ENCODE measurements around the gene TRIM68.

TRIM68 gene, protein sequence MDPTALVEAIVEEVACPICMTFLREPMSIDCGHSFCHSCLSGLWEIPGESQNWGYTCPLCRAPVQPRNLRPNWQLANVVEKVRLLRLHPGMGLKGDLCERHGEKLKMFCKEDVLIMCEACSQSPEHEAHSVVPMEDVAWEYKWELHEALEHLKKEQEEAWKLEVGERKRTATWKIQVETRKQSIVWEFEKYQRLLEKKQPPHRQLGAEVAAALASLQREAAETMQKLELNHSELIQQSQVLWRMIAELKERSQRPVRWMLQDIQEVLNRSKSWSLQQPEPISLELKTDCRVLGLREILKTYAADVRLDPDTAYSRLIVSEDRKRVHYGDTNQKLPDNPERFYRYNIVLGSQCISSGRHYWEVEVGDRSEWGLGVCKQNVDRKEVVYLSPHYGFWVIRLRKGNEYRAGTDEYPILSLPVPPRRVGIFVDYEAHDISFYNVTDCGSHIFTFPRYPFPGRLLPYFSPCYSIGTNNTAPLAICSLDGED

DNA sequence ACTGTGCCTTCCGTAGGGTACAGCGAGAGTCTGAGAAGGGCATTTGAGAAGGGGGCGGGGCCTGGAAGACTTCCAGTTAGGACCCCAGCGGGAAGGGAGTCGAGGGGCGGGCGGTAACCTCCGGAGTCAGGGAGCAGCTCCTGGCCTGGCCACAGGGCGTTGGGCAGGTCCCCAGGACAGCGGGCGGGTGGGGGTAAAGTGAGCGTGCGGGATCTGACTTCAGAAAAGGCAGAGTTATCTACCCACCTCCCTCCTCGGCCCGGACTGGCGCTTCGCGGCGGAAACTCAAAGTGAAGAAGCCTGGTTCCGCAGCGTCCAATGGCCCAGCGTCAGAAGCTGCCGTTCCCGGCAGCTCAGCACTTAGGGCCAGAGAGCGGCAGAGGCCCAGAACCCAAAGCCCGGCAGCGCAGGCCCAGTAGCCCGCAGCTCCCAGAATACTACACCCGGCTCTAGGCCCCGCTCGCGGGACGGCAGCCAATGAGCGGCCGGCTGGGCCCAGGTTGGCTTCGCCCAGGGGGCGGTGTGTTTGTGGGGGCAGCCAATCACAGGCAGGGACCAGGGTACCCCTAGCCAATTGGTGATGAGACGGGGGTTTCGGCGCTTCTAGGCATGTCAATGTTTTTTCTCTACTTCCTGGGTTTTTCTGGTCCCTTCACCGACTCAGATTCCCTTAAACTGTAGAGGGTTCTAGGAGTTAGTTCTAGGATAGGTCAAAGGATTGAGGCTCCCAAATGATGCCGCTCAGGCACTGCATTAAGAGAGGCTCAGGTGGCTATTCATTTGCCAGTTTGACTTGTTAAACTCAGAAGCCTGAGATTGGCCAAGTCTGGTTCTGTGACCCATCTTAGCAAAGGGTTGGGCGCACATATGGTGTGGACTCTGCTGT, at the start of gene TRIM68:
TSS of gene TRIM68 (minus strand) at position 451 of the 886 bp plus-strand sequence. CDS start 2,727 bp downstream, outside the sequence.
- peak; percentile 98 for DNase-seq

DNA sequence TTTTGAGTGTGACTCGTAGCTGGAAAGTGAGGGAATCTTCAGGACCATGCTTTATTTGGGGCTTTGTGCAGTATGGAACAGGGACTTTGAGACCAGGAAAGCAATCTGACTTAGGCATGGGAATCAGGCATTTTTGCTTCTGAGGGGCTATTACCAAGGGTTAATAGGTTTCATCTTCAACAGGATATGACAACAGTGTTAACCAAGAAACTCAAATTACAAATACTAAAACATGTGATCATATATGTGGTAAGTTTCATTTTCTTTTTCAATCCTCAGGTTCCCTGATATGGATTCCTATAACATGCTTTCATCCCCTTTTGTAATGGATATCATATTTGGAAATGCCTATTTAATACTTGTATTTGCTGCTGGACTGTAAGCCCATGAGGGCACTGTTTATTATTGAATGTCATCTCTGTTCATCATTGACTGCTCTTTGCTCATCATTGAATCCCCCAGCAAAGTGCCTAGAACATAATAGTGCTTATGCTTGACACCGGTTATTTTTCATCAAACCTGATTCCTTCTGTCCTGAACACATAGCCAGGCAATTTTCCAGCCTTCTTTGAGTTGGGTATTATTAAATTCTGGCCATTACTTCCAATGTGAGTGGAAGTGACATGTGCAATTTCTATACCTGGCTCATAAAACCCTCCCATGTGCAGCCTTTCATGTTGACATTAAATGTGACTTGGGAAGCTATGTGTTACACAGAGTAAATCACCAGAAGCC, 46.8 kb upstream of the TRIM68 start:
- DNase-seq, result no peak

DNA sequence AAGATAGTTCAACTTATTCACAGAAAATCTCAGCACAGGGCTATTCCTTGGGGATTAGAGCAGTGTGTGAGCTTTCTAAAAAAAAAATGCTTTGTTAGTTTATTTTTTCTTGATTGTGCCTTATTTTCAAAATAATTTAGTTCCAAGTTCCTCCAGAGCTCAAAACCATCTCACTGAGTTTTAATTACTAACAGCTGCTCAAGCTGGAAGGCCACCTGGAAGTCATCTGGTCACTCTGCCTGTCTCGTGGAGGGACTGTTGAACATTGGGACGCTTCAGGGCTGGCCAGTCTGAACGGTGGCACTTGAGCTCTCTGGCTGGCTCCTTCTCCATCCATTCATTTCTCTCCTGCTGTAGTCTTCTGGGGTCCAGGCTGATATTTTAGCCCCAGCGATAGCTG, 39.7 kb upstream of the TRIM68 start:
- no peak for DNase-seq

DNA sequence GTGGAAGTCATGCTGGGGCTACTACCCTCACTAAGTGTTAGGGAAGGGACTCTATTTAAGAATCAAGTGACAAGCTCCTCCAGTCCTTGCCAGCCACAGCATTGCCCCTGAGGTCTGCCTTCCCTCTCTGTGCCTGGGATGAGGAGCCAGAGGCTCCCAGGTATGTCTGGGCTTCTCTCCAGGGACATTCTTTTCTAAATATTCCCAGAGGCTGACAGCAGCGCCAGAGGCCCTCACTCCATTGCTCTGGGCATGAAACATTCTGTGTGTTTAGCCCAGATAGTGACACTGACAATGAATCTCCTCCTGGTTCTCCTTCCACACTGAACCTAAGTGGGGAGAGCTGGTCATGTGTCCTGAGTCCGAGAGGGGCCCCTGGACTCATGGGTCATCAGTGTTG, 37.9 kb upstream of the TRIM68 start:
- no peak for DNase-seq

DNA sequence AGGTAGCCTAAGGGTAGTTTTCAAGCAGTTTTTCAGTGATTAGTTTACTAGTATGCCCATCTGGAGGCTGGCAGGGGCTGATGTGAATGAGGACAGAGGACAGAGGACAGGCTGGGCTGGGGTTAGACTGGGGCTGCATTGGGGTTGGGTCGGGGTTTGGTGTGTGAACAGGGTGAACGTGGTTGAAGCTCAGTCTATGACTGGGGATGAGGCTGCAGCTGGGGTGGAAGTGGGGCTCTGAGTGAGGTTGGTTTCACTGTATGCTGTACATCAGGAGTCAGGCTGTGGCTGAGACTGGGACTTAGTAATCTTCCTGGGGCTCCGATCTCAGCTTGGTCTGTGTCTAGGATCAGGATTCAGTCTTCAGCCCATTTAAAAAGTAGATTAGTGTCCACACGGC, 36.2 kb upstream of the TRIM68 start:
- no peak for DNase-seq

DNA sequence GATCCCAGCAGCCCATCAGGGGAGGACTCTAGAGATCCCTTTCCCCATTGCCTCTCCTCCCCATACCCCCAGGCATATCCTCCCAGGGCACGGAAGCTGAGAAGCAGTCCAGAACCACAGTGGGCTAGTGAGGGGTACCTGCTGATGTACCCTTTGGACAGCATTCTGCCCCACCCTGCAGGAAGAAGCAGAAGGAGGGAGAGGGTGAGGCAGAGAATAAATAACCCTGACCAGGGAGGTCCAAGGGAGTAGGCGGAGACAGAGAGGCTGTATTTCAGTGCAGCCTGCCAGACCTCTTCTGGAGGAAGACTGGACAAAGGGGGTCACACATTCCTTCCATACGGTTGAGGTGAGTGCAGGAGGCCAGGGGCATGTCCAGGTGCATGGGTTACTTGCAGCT, 35.7 kb upstream of the TRIM68 start, which contains the start of gene OR51E1:
TSS of gene OR51E1 (plus strand) at position 301 of the 400 bp plus-strand sequence. CDS start 8,545 bp downstream, outside the sequence.
- no peak for DNase-seq

DNA sequence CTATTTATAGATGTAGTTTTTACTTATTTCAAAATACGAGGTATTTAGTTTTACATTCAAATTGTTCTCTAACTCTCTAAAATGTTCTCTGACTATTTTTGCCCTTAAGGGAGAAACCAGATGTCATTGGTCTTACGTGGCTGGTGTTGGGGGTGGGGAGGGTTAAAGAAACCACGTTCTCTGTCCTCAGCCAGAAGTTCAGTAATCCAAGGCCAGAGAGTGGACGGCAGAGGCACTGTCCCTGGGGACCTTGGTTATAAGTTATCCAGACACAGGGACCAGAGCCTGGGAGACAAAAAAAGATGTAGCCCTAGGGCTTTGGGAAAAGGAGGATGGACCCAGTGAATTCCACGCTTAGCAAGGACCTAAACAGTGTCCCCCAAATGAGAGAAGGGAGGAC, 35.0 kb upstream of the TRIM68 start:
- no peak for DNase-seq

DNA sequence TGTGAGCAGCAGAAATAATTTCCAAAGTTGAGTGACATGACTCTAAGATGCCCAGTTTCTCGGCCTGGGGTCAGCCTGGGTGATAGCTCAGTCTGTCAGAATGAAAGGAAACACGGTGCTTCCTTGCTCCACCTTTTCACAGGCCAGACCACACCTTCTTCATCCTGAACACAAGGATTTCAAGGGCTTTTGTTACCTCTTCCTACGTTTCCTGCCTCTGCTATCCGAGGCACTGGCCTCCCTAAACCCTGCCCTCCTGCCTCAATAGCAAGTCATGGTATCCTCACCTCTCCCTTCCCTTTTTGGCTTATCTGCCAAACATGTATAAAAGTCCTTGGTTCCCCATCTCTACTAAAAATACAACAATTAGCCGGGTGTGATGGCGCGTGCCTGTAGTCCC, 34.0 kb upstream of the TRIM68 start:
- no peak for DNase-seq

DNA sequence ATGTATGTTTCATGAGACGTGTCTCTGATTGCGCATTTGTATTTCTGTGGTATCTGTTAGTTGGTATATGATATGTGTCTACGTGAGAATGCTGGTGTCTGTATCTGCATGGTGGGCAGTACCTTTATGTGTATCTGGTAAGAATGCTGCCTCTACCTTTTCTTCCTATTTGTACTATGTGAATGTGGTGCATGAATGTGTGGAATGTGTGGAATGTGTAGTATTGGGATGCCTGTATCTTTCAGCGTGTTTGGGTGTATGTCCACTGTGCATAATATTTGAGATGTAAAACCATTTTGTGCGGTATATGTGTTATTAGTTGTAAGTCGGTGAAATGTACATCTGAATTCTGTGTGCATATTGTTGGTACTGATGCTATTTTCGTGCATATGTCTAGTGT, 33.5 kb upstream of the TRIM68 start:
- no peak for DNase-seq

DNA sequence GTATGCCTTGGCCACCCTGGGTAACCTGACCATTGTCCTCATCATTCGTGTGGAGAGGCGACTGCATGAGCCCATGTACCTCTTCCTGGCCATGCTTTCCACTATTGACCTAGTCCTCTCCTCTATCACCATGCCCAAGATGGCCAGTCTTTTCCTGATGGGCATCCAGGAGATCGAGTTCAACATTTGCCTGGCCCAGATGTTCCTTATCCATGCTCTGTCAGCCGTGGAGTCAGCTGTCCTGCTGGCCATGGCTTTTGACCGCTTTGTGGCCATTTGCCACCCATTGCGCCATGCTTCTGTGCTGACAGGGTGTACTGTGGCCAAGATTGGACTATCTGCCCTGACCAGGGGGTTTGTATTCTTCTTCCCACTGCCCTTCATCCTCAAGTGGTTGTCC, 31.9 kb upstream of the TRIM68 start:
- no peak for DNase-seq

DNA sequence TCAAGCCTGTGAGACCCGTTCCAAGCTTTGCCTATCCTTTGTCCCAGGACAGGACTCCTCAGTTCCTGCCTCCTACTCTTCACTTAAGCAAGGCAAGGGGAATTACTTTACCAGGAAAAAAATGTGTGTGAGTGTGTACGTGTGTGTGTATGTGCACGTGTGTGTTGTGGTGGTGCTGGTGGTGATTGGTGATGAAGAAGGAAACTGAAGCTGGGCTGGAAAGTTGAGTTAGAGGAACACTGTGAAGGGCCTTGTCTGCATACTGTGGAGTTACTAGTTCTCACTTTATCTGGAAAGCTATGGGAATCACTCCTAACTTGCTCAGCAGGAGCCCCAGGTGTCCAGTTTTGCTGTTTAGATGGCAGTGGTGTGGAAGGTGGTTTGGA, 29.6 kb upstream of the TRIM68 start:
- no peak for DNase-seq

DNA sequence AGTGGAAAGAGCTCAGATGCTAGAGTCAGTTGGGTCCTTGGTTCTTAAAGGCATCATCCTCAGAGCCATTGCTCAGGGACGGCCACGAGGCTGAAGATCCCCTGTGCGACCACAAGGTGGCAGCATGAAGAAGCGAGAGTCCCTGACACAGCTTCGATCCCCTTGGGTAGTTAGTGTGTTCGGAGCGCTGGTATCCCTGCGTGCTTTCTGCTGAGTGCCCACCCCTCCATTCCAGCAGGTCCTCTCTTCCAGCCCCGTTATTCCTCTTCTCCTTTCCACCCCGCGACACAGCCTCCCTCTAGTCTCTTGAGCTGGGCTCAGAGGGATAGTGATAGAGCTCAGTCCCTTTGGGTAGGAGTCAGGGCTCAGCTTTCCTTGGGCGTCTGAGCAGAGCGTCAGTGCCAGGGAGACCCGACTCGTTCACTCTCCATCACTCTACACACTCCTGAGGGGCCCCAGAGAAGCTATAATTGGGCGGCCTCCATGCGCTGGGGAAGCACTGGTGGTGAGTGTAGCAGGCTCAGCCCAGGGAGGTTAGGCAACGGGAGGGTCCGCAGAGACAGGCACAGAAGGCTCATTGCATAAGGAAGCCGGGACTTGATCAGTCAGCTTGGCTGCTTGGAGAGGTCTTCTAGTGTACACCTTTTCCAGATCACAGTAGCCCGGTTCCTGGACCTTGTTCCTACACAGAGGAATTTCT, 29.1 kb upstream of the TRIM68 start, which contains the start of gene OR51D1:
TSS of gene OR51D1 (plus strand) at position 516 of the 700 bp plus-strand sequence. CDS start 2,314 bp downstream, outside the sequence.
- DNase-seq, result peak; percentile 88

DNA sequence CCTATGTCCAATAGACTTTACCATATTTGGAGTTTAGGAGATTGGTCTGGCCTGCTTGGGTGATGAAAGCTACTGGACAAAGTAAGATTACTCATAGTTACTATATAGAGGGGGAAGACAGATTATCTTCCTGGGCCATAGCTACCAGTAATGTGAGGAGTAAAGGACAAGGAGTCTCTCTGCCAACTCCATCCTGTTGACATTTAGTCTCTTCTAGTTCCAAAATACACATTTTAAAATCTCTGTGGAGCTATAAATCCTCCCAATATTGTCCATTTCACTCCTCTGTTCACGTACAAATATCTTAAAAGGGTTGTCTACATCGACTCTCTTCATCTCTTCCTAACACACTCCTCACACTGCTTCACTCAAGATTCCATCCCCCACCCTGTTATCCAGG, 28.1 kb upstream of the TRIM68 start:
- DNase-seq, result no peak

DNA sequence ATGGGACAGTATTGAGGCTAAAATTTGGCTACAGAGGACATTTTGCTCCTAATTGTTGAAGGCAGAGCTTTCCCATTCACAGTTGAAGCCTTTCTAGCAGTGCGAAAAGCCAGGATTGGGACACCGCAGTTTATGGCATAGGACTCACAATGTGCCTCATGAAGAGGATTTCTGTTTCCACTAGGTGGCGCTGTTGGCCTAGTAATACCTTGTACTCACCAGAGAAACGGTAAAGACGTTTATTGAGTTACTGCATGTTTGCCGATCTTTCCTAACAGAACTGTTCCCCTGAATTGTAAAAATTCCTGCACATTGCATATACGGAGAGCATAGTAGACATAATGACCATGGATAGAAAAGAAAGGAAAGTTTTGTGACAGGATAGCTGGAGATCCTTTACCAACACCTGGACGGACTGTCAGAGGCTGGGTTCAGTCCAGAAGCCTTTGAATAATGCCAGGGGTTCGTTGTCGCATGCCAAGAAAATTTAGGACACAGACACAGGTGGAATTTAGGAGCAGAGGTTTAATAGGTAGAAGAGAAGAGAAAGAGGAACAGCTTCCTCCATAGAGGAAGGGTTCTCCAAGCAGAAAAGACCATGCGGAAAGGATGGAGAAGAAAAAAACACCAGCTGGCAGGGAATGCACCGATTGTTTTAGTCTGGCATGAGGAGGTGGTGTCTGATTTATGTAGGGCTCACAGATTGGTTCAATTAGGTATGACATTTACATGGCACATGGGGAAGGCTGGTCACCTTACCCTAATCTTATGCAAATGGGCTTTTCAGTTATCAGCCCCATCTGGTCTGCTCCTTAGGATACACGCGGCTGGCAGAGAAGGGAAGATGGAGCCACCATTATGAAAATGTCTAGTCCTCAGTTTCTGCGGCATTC, 18.4 kb upstream of the TRIM68 start:
- peak; percentile 68 for DNase-seq

DNA sequence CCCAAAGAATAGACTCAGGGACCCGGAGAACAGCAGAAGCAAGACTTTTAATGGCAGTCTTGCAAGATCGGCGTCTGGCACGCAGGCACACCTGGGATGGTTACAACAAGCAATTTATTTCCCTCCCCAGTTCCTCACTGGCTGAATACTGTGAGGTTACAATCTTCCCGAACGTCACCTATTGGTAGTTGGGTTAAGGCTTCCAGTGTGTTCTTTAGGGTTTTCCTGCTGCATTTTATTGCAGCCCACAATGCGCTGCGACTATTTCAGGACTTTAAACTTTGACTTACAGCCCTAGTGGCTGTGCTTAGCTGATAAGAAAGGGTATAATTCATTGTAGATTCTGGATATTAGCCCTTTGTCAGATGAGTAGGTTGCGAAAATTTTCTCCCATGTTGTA, 11.5 kb upstream of the TRIM68 start:
- DNase-seq, result no peak

DNA sequence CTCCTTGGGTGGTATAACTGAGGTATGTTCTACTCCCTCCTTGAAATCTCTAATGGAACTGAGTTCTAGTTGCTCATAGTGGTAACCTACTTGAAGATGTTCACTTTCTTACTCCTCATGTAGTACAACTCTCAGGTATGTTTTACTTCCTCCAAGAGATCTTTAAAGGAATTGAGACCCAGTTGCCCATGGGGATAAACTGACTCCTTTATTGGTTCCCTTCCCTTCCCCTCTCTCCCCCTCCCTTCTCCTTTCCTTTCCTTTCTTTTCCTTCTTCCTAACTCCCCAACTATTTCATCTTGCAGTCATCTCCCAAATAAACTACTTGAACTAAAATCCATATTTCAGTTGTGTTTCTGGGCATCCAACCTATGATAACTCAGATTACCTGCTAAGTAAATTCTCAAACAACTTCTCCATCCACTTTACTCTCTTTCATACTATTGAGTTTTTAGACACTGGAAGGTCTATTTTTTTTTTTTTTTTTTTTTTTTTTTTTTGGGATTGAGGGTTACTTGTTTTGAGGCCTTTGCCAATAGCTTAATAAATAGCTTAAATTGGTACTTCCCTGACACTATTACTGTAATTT, 7.9 kb upstream of the TRIM68 start:
- DNase-seq, result no peak

DNA sequence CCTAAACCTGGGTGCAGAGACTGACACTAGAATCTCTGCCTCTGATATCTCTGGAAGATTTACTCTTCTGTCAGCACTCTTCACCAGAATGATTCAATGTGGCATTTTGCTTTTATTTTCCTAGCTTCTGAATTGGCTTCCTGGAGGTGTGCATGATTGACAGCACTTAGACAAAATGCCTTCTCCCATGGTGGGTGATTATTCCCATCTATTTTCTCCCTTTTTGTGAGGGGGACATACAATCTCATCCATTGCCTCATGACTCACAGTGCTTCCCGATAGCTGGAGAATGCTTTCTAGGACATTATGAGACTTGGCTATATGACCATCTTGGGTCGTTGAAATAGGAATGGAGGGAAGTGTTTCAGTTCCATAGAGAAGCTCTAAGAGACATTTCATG, 4.0 kb upstream of the TRIM68 start:
- DNase-seq, result no peak

DNA sequence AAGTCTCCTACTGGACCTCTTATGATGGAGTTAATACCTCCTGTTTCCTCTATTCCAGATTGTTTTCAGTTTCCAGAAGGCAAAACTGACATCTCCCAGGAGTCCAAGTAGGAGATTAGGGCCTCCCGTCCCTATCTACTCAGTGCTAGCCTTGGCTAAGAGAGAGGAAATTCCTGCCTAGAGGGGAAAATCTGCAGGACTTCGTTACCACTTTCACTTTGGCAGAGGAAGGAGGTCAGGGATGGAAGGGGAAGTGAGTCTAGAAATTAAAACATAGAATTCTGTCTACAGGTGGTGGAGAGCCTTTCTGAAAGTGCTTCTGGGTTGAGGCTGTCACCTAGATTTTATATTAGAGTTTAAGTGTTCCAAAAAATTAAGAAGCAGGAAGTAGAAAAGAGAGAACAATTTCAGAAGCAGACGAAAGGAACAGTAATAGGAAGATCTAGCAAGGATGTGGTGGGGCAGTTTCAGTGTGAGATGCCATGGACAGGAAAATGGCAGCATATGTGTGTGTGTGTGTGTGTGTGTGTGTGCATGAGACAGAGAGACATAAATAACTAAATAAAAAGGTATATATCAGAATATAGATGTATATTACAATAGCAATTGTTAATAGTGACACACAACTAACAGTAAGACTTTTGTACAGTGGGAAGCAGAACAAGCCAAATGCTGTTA, 2.4 kb upstream of the TRIM68 start:
- no peak for DNase-seq

DNA sequence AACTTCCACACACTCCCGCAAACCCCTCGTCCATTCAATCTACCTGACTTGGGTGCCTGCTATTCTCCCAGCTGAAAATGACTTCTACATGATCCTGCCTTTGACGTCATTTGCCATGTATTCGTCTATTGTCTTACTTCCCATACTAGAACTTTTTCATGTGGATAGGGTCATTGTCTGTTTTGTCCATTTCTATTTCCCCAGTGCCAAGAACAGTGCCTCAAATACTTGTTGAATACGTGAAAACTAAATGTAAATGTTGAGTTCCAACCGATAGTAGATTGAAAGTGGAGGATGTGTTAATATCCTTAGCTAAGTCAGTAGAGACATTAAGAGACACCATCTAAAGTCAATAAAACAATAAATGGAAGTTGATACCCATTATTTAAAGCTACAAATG, 935 bp downstream of the TRIM68 start:
- no peak for DNase-seq
